Measurements from ENCODE around the gene MRPL16. TPM values are rescaled to one million over a fixed set of nuclear protein-coding genes. Genes with fewer than 3 reads are reported as not detected.

MRPL16 gene
- total RNA-seq, 1 donor from 2014 or later: 36.4 TPM

- no peaks in the 10 kb centered on the region for H3K9me3 Mint-ChIP-seq (ENCODE audit: unreplicated experiment)
- no peak overlapping the region for H3K27ac Mint-ChIP-seq (ENCODE audit: unreplicated experiment)
Measured at GRCh38 chr11:59804061-59804460, 6.5 kb downstream of the MRPL16 start.

GRCh38 chr11:59802639-59803176, 7.9 kb downstream of the MRPL16 start:
- H3K27ac Mint-ChIP-seq (ENCODE audit: unreplicated experiment): no peak overlapping the region
- H3K36me3 Mint-ChIP-seq (ENCODE audit: unreplicated experiment): no peaks in the 10 kb centered on the region
- H3K27me3 Mint-ChIP-seq (ENCODE audit: unreplicated experiment): peaks cover 4% of the 10 kb centered on the region
- no peaks in the 10 kb centered on the region for H3K4me1 Mint-ChIP-seq (ENCODE audit: low read depth, unreplicated experiment)
- H3K9me3 Mint-ChIP-seq (ENCODE audit: unreplicated experiment): no peaks in the 10 kb centered on the region
- peak; percentile 66 for TF ChIP-seq CTCF (IDR thresholded peaks at IDR 0.05; ENCODE audit: partially characterized antibody, unreplicated experiment)
- DNase-seq: no peak
- H3K4me3 Mint-ChIP-seq (ENCODE audit: unreplicated experiment): no peak overlapping the region

More at GRCh38 chr11:59804061-59804460, 6.5 kb downstream of the MRPL16 start:
- H3K36me3 Mint-ChIP-seq (ENCODE audit: unreplicated experiment): no peaks in the 10 kb centered on the region
- H3K4me1 Mint-ChIP-seq (ENCODE audit: low read depth, unreplicated experiment): no peaks in the 10 kb centered on the region
- no peak overlapping the region for H3K4me3 Mint-ChIP-seq (ENCODE audit: unreplicated experiment)
- TF ChIP-seq CTCF (IDR thresholded peaks at IDR 0.05; ENCODE audit: partially characterized antibody, unreplicated experiment): no peak
- H3K27me3 Mint-ChIP-seq (ENCODE audit: unreplicated experiment): peaks cover 4% of the 10 kb centered on the region
- no peak for DNase-seq

- H3K4me3 Mint-ChIP-seq (ENCODE audit: unreplicated experiment): no peak overlapping the region
- no peaks in the 10 kb centered on the region for H3K36me3 Mint-ChIP-seq (ENCODE audit: unreplicated experiment)
- no peaks in the 10 kb centered on the region for H3K9me3 Mint-ChIP-seq (ENCODE audit: unreplicated experiment)
- TF ChIP-seq CTCF (IDR thresholded peaks at IDR 0.05; ENCODE audit: partially characterized antibody, unreplicated experiment): no peak
- peaks cover 4% of the 10 kb centered on the region for H3K27me3 Mint-ChIP-seq (ENCODE audit: unreplicated experiment)
- no peaks in the 10 kb centered on the region for H3K4me1 Mint-ChIP-seq (ENCODE audit: low read depth, unreplicated experiment)
- no peak for DNase-seq
- no peak overlapping the region for H3K27ac Mint-ChIP-seq (ENCODE audit: unreplicated experiment)
Measured at GRCh38 chr11:59801981-59802638, 8.5 kb downstream of the MRPL16 start.

- Mint-ChIP-seq H3K36me3 (ENCODE audit: unreplicated experiment) (no peaks in the 10 kb centered on the region), H3K9me3 (ENCODE audit: unreplicated experiment) (no peaks in the 10 kb centered on the region), H3K27ac (ENCODE audit: unreplicated experiment) (peak overlapping the region; percentile 24), H3K27me3 (ENCODE audit: unreplicated experiment) (peaks cover 2% of the 10 kb centered on the region), H3K4me3 (ENCODE audit: unreplicated experiment) (no peak overlapping the region), H3K4me1 (ENCODE audit: low read depth, unreplicated experiment) (no peaks in the 10 kb centered on the region)
- DNase-seq: no peak
- no peak for TF ChIP-seq CTCF (IDR thresholded peaks at IDR 0.05; ENCODE audit: partially characterized antibody, unreplicated experiment)
Measured at GRCh38 chr11:59801160-59801706, 9.3 kb downstream of the MRPL16 start.

- TF ChIP-seq CTCF (IDR thresholded peaks at IDR 0.05; ENCODE audit: partially characterized antibody, unreplicated experiment): no peak
- Mint-ChIP-seq H3K4me1 (ENCODE audit: low read depth, unreplicated experiment) (no peaks in the 10 kb centered on the region), H3K27ac (ENCODE audit: unreplicated experiment) (peak overlapping the region; percentile 24), H3K4me3 (ENCODE audit: unreplicated experiment) (no peak overlapping the region), H3K27me3 (ENCODE audit: unreplicated experiment) (peaks cover 2% of the 10 kb centered on the region), H3K9me3 (ENCODE audit: unreplicated experiment) (no peaks in the 10 kb centered on the region), H3K36me3 (ENCODE audit: unreplicated experiment) (no peaks in the 10 kb centered on the region)
- no peak for DNase-seq
Measured at GRCh38 chr11:59800390-59801025, 10.1 kb downstream of the MRPL16 start.
